Frontal cortex (tissue), 4 donors: Measurements from ENCODE around the gene TMEM232. TPM values are rescaled to one million over a fixed set of nuclear protein-coding genes. Genes with fewer than 3 reads are reported as not detected.
"Not testable (repeated sequence)": the region's sequence is repeated elsewhere in the genome, so short reads cannot be mapped to it uniquely, and the experiment has no call there.

Experiments used
- DNase-seq, 2 donors: peaks; one replicate each; pipeline ENCODE4 v3.0.0; 2012; ENCODE audit warnings: low spot score in 2 of 2
- FAIRE-seq: peaks from 2 replicates; lab custom pipeline; 2012; peaks lifted over from hg19 to GRCh38; lab: Jason Lieb, UNC
- total RNA-seq: library from RNA; depleted of rRNA; stranded (reverse); fragments of >200 nt; gene quantifications from one replicate; pipeline ENCODE4 v1.2.3, GENCODE V29; 2014
- donor health status: control.
- donor health status: control.
- donor health status: control.

Gene TMEM232
- 25.7 TPM for total RNA-seq

GRCh38 chr5:110726249-110727024, at the start of gene TMEM232:
Gene TMEM232, minus strand, starts transcription at chr5:110726671. Its CDS starts 59,319 bp downstream, at chr5:110667352.
- FAIRE-seq (no peak), DNase-seq (peak; percentile 19 to 60)

DNA sequence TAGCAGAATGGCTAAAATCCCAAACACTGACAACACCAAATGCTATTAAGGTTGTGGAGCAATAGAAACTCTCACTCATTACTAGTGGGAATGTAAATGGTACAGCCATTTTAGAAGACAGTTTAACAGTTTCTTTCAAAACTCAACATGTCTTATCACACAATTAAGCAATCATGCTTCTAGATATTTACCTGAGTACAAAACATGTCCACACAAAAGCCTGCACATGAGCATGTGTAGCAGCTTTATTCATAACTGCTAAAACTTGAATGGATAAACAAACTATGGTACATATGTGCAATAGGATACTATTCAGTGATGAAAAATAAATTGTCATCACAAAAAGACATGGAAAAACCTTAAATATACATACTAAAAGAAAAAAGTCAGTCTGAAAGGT, 43.8 kb upstream of the TMEM232 start:
- DNase-seq (no peak), FAIRE-seq (no peak)

DNA sequence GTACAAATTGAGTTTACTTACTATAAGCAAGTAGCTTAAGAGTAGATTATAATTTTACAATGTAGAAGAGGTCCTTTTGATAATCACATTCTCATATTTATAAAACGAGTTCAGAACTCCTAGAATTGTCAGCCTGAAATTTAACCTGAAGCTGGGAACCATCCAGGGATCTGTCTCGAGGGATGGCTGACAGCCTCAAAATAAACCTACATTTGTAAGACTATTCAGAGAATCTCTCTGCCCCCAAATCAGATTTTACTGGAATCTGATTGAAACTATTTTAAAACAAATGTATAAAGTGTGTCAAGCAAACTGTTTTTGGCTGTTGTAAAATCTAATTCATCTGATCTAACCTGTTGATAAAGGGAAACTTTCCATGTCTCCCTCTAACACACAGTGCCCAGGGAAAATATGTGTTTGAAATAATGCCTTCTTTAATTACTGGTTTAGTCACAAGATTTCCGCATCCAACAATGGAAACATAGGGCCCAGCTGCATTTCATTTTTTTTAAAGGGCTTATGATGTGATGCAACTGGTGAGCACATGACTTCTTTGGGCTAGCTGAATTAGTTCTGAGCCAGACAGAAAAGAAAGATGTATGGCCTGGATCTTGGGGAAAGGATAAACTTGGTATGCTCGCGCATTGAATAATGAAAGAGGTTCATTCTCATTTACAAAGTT, 42.7 kb upstream of the TMEM232 start:
- FAIRE-seq, result no peak

GRCh38 chr5:110768138-110768860, 41.8 kb upstream of the TMEM232 start:
- no peak for FAIRE-seq
- no peak for DNase-seq

More for the DNA sequence above, 42.7 kb upstream of the TMEM232 start:
- no peak for DNase-seq

GRCh38 chr5:110760158-110760557, 33.7 kb upstream of the TMEM232 start:
- FAIRE-seq (no peak), DNase-seq (no peak)

DNA sequence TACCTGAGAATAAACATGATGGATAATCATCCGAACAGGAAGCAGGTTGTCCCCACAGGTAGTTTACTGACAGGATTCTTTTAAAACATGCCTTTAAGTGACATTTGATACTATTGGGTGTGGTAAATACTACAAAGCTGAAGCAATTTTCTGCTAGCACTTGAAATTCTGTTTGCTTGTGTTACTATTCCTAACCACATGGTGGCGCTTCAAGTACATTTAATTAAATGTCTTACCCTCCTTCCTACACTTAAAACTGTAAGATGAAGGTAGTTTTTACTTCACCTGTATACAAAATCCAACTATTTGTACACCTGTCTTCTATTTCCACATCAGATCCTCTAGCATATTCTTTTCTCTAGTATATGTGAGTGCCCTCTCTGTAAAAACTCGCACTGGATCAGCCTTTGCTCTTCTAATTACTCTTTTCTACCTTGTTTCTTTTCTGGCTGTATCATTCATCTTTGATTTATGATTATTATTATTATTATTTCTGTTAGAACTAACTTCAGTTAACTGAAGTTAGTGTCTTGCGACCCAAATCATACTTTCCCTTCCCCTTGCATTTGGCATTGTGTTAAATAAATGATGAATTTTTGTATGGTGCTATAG, 30.8 kb upstream of the TMEM232 start:
- no peak for DNase-seq
- peak; percentile 55 for FAIRE-seq

GRCh38 chr5:110754181-110754580, 27.7 kb upstream of the TMEM232 start:
- DNase-seq, result no peak
- no peak for FAIRE-seq

GRCh38 chr5:110753600-110753999, 27.1 kb upstream of the TMEM232 start:
- DNase-seq (no peak), FAIRE-seq (no peak)

DNA sequence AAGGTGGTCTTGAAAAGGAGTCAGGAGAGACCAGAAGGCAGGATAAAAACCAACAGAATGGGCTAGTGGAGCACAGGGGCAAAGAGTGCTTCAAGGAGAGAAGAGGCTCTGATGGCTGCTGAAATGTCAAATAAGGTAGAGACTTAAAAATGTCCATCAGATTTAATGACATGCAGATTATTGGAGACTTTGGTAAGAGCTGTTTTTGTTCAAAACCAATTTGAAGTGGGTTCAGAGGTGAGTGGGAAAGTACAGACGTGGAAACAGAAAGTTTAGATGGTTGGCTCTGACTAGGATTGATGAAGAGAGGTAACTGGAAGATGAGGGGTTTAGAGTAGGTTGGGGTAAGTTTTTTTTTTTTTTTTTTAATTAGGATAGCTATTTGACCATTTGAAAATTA, 26.5 kb upstream of the TMEM232 start:
- FAIRE-seq, result no peak
- no peak for DNase-seq

GRCh38 chr5:110751902-110752762, 25.7 kb upstream of the TMEM232 start:
- DNase-seq, result no peak
- no peak for FAIRE-seq

- DNase-seq (peak; percentile 77 to 81), FAIRE-seq (peak; percentile 8)
Measured at GRCh38 chr5:110738812-110739651, 12.6 kb upstream of the TMEM232 start, which contains the start of gene SLC25A46. Gene SLC25A46, plus strand, starts transcription at chr5:110739007. Its CDS starts 113 bp downstream, at chr5:110739120.

- no peak for FAIRE-seq
Measured at GRCh38 chr5:110738503-110738811, 12.0 kb upstream of the TMEM232 start.

DNA sequence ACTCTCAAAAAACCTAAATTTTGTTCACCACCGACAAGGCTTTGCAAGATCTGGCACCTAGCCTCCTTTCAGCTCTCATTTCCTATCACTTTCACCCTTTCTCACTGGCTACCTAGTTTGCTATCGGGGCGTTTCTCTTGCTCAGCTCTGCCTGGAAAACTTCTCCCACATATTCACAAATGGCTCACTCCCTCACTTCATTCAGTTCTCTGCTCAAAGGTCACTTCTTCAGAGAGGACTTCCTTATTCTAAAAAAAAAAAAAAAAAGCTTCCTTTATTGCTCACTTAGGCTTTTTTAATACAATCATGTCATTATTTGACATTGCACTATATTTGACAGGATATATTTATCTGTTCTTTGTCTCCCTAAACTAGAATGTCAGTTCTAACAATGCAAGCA, 10.3 kb upstream of the TMEM232 start:
- FAIRE-seq (no peak), DNase-seq (no peak)

More at GRCh38 chr5:110738503-110738811, 12.0 kb upstream of the TMEM232 start:
- no peak for DNase-seq

- DNase-seq (no peak), FAIRE-seq (no peak)
Measured at GRCh38 chr5:110735556-110735955, 9.1 kb upstream of the TMEM232 start.

DNA sequence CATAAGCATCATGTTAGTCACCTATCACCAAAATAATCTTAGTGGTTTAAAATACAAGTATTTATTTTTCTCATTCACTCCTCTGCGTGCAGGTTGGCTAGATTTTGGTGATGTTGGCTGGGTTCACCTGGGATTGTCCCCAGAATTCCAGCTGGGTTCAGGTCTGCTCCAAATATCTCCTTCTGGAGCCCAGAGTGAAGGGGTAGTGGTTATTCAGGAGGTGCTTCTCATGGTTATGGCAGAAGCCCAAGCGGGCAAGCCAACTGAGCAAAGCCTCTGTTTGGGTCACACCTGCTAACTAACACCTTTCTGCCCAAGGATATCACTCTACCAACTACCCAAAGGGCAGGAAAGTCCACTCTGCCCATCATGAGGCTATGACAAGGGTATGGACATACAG, 7.6 kb upstream of the TMEM232 start:
- FAIRE-seq (no peak), DNase-seq (no peak)

GRCh38 chr5:110731499-110731898, 5.0 kb upstream of the TMEM232 start:
- FAIRE-seq, DNase-seq: not testable (repeated sequence)

- FAIRE-seq, result no peak
- DNase-seq, result peak in 1 of 2 donors; percentile 3
Measured at GRCh38 chr5:110727025-110727314, 499 bp upstream of the TMEM232 start.

- no peak for DNase-seq
- no peak for FAIRE-seq
Measured at GRCh38 chr5:110718311-110718710, 8.2 kb downstream of the TMEM232 start.
